Mammary epithelial cell (primary cell): Measurements from ENCODE around the gene SLMAP.

Experiments used
- EZH2 ChIP-seq: IDR thresholded peaks from 2 replicates; pipeline ENCODE4 v1.6.1; 2012; ENCODE audit warnings: low read length, inconsistent platforms, borderline replicate concordance
- TF ChIP-seq, protein P1 (sequence below), 2 donors: IDR thresholded peaks in 1 of 2; conservative IDR thresholded peaks in 1 of 2; 2 replicates each; pipeline ENCODE4 v1.5.1; 2011 to 2012; ENCODE audit warnings: inconsistent platforms in 2 of 2, low read length in 2 of 2, mild to moderate bottlenecking in 2 of 2, control low read depth in 1 of 2, low read depth in 1 of 2; ENCODE audit not compliant: insufficient read depth in 1 of 2; ENCODE audit errors: extremely low read depth in 1 of 2

DNA sequence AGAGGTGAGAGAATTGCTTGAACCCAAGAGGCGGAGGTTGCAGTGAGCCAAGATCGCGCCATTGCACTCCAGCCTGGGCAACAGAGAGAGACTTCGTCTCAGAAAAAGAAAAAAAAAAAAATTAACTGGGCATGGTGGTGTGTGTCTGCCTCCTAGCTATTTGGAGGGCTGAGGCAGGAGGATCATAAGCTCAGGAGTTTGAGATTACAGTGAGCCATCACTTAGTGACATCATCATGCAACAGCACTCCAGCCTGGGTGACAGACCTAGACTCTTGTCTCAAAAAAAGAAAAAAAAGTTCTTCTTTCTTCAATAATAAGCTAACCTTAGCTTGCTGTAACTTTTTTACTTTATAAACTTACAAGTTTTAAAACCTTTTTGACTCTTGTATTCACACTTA is 99.8 kb downstream of the SLMAP start:
- TF ChIP-seq, protein P1, sequence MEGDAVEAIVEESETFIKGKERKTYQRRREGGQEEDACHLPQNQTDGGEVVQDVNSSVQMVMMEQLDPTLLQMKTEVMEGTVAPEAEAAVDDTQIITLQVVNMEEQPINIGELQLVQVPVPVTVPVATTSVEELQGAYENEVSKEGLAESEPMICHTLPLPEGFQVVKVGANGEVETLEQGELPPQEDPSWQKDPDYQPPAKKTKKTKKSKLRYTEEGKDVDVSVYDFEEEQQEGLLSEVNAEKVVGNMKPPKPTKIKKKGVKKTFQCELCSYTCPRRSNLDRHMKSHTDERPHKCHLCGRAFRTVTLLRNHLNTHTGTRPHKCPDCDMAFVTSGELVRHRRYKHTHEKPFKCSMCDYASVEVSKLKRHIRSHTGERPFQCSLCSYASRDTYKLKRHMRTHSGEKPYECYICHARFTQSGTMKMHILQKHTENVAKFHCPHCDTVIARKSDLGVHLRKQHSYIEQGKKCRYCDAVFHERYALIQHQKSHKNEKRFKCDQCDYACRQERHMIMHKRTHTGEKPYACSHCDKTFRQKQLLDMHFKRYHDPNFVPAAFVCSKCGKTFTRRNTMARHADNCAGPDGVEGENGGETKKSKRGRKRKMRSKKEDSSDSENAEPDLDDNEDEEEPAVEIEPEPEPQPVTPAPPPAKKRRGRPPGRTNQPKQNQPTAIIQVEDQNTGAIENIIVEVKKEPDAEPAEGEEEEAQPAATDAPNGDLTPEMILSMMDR (conservative IDR thresholded peaks at IDR 0.05 in 1 of 2, IDR thresholded peaks at IDR 0.05 in 1 of 2; ENCODE audit: extremely low read depth in 1 of 2, insufficient read depth in 1 of 2, low read depth in 1 of 2, low read length in 2 of 2): no peak
- TF ChIP-seq EZH2: no peak
